SH-SY5Y (cell line): Measurements from ENCODE around the gene MTHFSD.

ENCODE experiments used
- GATA2 ChIP-seq: IDR thresholded peaks from 2 replicates; pipeline ENCODE4 v1.6.1; 2011; ENCODE audit warnings: mild to moderate bottlenecking, low read depth, low read length
- GATA3 ChIP-seq: IDR thresholded peaks from 2 replicates; pipeline ENCODE4 v1.6.1; 2011; ENCODE audit warnings: low read depth, mild to moderate bottlenecking, low read length, moderate library complexity

- TF ChIP-seq GATA3 (no peak), GATA2 (no peak)
Observed at GRCh38 chr16:86554599-86554916, 477 bp downstream of the MTHFSD start.
